GM12891 (cell line): ENCODE results near the gene GFM1.

ENCODE experiments used
- DNase-seq: peaks from one replicate; pipeline ENCODE4 v3.0.0; 2011; ENCODE audit warnings: low spot score; ENCODE audit not compliant: insufficient read length
- FAIRE-seq: peaks from 2 replicates; lab custom pipeline; 2011; peaks lifted over from hg19 to GRCh38; lab: Jason Lieb, UNC
- PAX5 ChIP-seq: IDR thresholded peaks from 2 replicates; pipeline ENCODE4 v1.6.1; 2011; ENCODE audit warnings: low read length, moderate library complexity, mild to moderate bottlenecking; ENCODE audit not compliant: insufficient read depth, severe bottlenecking
- POLR2A ChIP-seq: IDR thresholded peaks from 2 replicates; pipeline ENCODE4 v1.6.1; 2011; ENCODE audit warnings: low read depth, low read length, control low read depth
- POLR2AphosphoS5 ChIP-seq: IDR thresholded peaks from 2 replicates; pipeline ENCODE4 v1.6.1; 2011; ENCODE audit warnings: low read depth, low read length, control low read depth
- POU2F2 ChIP-seq: IDR thresholded peaks from 2 replicates; pipeline ENCODE4 v1.6.1; 2011; ENCODE audit warnings: low read depth, mild to moderate bottlenecking, control low read depth, low read length, moderate library complexity
- SPI1 ChIP-seq: IDR thresholded peaks from 2 replicates; pipeline ENCODE4 v1.6.1; 2011; ENCODE audit warnings: low read depth, low read length, control low read depth
- TAF1 ChIP-seq: IDR thresholded peaks from 2 replicates; pipeline ENCODE4 v1.6.1; 2011; ENCODE audit warnings: low read depth, low read length, control low read depth

Gene GFM1

GRCh38 chr3:158723991-158724390 is 79.7 kb downstream of the GFM1 start:
- no peak for FAIRE-seq
- DNase-seq: no peak
- no peak for TF ChIP-seq POLR2A
- no peak for TF ChIP-seq SPI1

DNA sequence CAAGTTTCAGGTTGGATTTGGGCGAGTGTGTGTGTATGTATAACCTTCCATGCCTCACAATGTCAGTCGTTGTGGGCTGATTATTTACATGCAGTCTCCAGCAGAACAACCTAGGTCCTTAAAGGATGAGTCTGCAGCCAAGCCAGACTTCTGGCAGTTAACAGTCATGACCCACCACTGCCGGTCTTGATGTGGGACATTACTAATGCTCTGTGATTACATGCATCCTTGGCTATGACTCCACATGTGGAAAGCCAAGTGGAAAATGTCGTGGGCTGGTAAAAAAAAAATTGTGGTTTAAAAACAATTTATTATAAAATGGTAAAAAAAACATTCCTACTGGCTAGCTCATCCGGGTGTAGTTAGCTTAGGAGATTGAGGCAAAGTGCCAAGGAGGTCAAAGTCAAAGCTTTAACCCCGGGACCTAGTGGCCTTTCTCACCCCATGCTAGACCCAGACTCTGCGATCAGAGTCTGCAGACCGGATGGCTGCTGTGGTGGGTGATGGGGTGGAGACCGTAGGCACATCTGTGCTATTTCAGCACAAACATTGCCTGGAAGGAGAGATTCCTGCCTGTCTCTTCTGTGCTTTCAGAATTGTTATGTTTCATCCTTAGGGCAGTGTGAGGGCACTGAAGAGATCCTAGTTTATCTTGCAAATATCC is 81.2 kb downstream of the GFM1 start:
- DNase-seq: no peak

DNA sequence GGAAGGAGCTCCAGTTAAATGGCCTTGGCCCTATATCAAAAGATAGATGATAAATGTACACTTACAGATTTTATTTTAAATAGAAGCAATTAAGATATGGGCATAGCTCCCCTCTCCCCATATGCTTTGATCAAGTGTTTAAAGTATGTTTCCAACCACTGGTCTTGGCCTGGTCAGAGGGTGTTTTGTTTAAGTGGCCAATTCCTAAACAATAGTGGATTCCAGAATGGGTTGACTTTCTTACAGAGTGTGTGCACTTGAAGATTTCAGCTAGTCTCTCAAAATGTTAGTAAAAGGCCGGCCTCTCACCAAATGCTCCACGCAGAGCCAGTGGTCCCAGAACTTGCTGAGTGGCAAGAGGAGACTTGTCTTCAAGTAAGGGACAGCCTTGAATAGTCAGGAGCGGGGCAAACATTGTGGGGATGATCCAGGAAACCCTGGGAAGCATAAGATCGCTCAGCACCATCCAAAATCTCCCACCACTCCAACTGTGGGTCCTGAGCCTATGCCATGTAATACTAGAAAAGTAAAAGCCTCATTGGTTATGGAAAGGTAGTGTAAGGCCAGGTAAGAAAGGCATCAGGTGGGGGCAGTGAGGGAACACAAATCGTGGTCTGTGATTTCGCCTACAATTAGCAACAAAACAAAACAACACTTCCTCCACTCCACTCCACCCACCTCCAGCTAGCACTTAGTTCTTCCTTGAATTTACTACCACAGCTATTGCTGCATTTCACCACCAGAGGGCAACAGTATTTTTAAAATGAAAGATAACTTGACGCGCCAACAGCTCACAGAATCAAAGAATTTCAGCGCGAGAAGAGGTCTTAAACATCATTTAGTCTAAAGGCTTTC is 83.1 kb downstream of the GFM1 start:
- FAIRE-seq (peak; percentile 55), DNase-seq (peak; percentile 54)
- no peak for TF ChIP-seq POLR2A
- no peak for TF ChIP-seq POLR2AphosphoS5
- no peak for TF ChIP-seq POU2F2
- TF ChIP-seq TAF1: no peak
- no peak for TF ChIP-seq PAX5
- TF ChIP-seq SPI1: no peak

More for the DNA sequence above, 81.2 kb downstream of the GFM1 start:
- FAIRE-seq: no peak
- no peak for TF ChIP-seq TAF1
- TF ChIP-seq PAX5: no peak
- TF ChIP-seq POLR2A: no peak
- no peak for TF ChIP-seq POLR2AphosphoS5
- TF ChIP-seq SPI1: no peak
- TF ChIP-seq POU2F2: no peak

DNA sequence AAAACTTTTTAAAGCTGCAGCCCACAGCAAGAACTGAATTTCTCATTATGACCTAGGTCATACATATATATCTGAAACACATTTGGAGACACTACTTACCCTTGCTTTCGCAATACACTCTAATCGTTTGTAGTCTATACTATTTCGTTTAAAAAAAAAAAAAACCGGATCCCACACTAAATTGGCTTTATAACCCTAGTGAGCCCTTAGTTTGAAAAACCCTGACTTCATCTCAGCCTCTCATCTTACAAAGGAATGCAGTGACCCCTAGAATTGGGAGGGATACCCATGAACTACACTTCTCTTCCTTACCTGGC is 83.7 kb downstream of the GFM1 start:
- DNase-seq: no peak
- no peak for TF ChIP-seq POLR2AphosphoS5
- TF ChIP-seq SPI1: no peak
- no peak for TF ChIP-seq TAF1
- no peak for TF ChIP-seq PAX5
- no peak for TF ChIP-seq POLR2A
- no peak for TF ChIP-seq POU2F2
- FAIRE-seq: no peak

- FAIRE-seq (no peak), DNase-seq (no peak)
- TF ChIP-seq POU2F2: no peak
- no peak for TF ChIP-seq POLR2AphosphoS5
- no peak for TF ChIP-seq POLR2A
- TF ChIP-seq TAF1: no peak
- TF ChIP-seq PAX5: no peak
- no peak for TF ChIP-seq SPI1
These were observed 84.5 kb downstream of the GFM1 start for GRCh38 chr3:158728851-158729250.

GRCh38 chr3:158731486-158731885 is 87.2 kb downstream of the GFM1 start:
- FAIRE-seq: no peak
- DNase-seq: no peak
- TF ChIP-seq PAX5 (no peak), POU2F2 (no peak), SPI1 (no peak), POLR2A (no peak), TAF1 (no peak), POLR2AphosphoS5 (no peak)

DNA sequence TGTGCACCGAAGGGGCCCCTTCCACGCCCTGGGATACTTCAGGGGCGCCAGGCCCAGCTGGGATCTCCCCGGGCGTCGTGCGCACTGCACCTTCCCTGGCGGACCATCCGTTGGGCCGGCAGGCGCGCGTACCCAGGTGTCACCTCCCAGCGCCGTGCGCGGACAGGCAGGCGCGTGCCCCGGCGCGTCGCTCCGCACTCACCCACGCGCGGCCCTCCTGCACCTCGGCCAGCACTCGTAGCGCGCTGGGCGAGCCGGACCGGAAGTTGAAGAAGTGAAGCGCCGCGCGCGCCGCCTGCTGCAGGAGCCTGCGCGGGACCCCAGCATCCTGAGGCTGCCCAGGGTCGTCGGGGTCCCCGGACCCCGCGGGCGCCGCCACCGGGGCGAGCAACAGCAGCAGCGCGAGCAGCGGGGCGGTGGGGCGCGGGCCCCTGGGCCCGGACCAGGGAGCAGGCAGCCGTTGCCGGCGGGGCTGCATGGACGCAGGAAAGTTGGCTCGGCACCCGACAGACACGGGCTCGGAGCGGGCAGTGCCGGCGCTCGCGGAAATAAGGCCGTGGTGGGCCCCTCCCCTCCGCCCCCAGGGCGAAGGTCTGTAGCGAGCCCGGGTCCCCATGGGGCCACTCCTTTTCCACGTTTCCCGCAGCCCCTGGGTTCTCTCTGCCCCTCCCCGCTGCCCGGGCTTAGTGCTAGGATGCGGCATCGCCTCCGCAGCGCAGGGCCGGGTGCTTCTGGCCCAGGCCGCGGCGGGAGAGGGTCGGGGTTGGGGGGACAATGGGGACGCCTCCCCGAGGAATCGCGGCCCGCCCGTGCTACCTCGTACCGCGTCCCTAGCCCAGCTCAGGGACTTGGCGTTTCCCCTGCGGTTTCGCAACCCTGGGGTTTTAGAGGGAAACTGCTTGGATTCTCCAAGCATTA is 87.9 kb downstream of the GFM1 start, which contains the start of gene RARRES1:
RARRES1 (minus strand) TSS at position 520 of the 918 bp plus-strand sequence; CDS start at position 478, 42 bp downstream.
- TF ChIP-seq TAF1 (no peak), PAX5 (no peak), POU2F2 (no peak), POLR2AphosphoS5 (no peak), SPI1 (no peak), POLR2A (no peak)
- FAIRE-seq: peak; percentile 87
- DNase-seq: peak; percentile 64

- TF ChIP-seq SPI1: no peak
- TF ChIP-seq POU2F2: no peak
- TF ChIP-seq POLR2AphosphoS5: no peak
- no peak for TF ChIP-seq TAF1
- TF ChIP-seq POLR2A: no peak
- TF ChIP-seq PAX5: no peak
- no peak for FAIRE-seq
- DNase-seq: no peak
These were observed 88.5 kb downstream of the GFM1 start for GRCh38 chr3:158732856-158733200.
